ENCODE data around the gene FRMD1.

Gene FRMD1

DNA sequence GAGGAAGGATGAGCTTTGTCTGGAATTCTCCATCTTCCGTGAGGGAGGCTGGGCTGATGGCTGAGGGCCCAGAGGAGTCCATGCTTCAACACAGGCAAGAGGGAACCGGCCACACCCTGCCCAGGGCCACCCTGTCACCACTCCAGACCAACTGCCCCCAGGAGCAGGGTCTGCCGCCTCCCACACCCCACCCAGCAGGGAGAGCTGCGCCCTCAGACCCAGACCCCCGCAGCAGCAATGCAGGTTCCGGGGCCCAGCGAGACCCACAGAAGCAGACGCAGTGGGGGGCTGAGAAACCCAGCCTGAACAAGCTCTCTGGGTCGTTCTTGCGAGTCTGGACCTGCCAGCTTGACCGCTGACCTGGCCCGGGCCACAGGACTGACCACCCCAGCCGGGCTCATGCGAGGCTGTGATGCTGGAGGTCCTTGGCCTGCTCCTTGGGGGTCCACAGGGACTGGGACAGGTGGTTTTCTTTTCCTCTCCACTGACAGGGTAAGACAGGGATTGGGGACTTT is 25.0 kb downstream of the FRMD1 start:
- no peak overlapping the region for H3K27ac ChIP-seq (ENCODE audit: poor library complexity, severe bottlenecking)
- H3K4me3 ChIP-seq (ENCODE audit: severe bottlenecking) = no peak overlapping the region
- no peaks in the 10 kb centered on the region for H3K4me1 ChIP-seq (ENCODE audit: insufficient read depth, poor library complexity, severe bottlenecking)
- no peak for ATAC-seq (ENCODE audit: low read depth)
- no peaks in the 10 kb centered on the region for H3K9me3 ChIP-seq (ENCODE audit: severe bottlenecking)
- TF ChIP-seq, protein P1, sequence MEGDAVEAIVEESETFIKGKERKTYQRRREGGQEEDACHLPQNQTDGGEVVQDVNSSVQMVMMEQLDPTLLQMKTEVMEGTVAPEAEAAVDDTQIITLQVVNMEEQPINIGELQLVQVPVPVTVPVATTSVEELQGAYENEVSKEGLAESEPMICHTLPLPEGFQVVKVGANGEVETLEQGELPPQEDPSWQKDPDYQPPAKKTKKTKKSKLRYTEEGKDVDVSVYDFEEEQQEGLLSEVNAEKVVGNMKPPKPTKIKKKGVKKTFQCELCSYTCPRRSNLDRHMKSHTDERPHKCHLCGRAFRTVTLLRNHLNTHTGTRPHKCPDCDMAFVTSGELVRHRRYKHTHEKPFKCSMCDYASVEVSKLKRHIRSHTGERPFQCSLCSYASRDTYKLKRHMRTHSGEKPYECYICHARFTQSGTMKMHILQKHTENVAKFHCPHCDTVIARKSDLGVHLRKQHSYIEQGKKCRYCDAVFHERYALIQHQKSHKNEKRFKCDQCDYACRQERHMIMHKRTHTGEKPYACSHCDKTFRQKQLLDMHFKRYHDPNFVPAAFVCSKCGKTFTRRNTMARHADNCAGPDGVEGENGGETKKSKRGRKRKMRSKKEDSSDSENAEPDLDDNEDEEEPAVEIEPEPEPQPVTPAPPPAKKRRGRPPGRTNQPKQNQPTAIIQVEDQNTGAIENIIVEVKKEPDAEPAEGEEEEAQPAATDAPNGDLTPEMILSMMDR (IDR thresholded peaks at IDR 0.05; ENCODE audit: poor library complexity, severe bottlenecking) = no peak
- no peak for DNase-seq (ENCODE audit: low spot score)
- no peaks in the 10 kb centered on the region for H3K27me3 ChIP-seq (ENCODE audit: insufficient read depth, poor library complexity, severe bottlenecking)
- H3K36me3 ChIP-seq (ENCODE audit: low read depth) = no peaks in the 10 kb centered on the region

DNA sequence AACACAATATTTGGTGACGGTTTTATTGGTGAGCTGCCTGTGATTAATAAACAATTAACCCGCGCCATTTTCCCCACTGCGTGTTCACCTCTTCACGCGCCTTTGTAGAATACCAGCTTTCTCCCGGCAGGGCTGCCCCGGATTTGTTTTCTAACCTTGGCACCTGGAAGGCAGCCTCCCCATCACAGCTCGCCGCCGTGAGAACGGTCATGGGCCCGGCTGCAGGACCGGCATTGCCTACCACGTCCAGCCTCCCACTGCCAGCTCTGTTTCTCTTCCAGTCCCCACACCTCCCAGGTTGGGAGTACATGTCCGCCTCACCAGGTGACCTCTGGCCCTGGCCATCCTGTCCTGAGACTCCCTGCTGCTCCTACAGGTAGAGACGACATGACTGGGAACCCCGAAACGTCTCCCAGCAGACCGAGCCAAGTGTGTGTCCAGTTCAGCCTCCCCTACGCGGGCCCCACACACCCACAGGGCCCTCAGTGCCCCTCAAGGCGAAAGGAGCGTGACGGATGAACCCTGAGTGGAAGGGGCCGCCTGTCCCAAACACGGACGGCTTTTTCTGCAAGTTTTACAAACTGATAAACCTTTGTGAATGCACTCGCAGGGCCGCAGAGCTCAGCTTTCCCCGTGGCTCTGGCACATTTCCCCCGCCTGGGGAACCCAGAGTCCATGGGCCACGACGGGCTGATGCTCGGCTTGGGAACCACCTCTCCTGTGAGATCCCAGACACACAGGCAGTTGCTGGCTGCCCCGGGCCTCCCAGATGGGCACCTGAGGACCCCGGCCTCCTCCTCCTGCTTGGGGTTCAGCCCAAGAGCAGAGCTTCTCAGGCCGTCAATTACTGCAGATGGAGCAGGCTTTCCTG is 25.7 kb downstream of the FRMD1 start:
- Histone ChIP-seq H3K27ac (ENCODE audit: poor library complexity, severe bottlenecking) (no peak overlapping the region), H3K4me1 (ENCODE audit: insufficient read depth, poor library complexity, severe bottlenecking) (no peaks in the 10 kb centered on the region), H3K36me3 (ENCODE audit: low read depth) (no peaks in the 10 kb centered on the region), H3K27me3 (ENCODE audit: insufficient read depth, poor library complexity, severe bottlenecking) (no peaks in the 10 kb centered on the region), H3K4me3 (ENCODE audit: severe bottlenecking) (no peak overlapping the region), H3K9me3 (ENCODE audit: severe bottlenecking) (no peaks in the 10 kb centered on the region)
- TF ChIP-seq, protein P1 (IDR thresholded peaks at IDR 0.05; ENCODE audit: poor library complexity, severe bottlenecking) = no peak
- DNase-seq (ENCODE audit: low spot score) = no peak
- ATAC-seq (ENCODE audit: low read depth) = no peak

DNA sequence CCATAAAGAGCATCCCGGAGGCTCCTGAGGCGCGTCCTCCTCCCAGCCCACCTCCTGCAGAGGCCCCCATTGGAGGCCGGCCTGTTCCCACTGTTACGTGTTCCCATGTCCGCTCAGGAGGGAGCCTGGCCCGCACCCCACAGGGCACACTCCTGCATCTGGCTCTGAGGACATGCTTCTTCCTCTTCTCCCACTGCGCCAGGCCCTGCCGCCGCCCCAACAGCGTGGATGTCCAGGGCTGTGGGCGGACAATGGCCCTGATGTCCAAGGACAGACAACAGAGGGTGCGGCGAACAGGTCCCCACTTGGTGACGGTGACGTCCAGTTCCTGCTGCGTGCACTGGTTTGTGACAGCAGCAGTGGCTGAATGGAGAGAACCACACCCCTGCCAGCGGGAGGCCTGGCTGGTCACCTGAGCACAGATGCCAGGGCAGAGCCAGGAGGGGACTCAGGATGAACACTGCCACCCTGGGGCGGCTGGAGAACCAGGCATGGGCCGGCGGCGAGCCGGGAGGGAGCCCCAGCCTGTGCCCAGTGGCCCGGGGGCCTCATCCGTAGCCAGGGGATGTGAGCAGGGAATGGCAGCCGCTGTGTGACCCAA is 26.6 kb downstream of the FRMD1 start:
- H3K9me3 ChIP-seq (ENCODE audit: severe bottlenecking) = no peaks in the 10 kb centered on the region
- H3K4me1 ChIP-seq (ENCODE audit: insufficient read depth, poor library complexity, severe bottlenecking) = no peaks in the 10 kb centered on the region
- H3K4me3 ChIP-seq (ENCODE audit: severe bottlenecking) = no peak overlapping the region
- H3K36me3 ChIP-seq (ENCODE audit: low read depth) = no peaks in the 10 kb centered on the region
- TF ChIP-seq, protein P1 (IDR thresholded peaks at IDR 0.05; ENCODE audit: poor library complexity, severe bottlenecking) = no peak
- ATAC-seq (ENCODE audit: low read depth) = no peak
- H3K27me3 ChIP-seq (ENCODE audit: insufficient read depth, poor library complexity, severe bottlenecking) = no peaks in the 10 kb centered on the region
- no peak for DNase-seq (ENCODE audit: low spot score)
- no peak overlapping the region for H3K27ac ChIP-seq (ENCODE audit: poor library complexity, severe bottlenecking)

DNA sequence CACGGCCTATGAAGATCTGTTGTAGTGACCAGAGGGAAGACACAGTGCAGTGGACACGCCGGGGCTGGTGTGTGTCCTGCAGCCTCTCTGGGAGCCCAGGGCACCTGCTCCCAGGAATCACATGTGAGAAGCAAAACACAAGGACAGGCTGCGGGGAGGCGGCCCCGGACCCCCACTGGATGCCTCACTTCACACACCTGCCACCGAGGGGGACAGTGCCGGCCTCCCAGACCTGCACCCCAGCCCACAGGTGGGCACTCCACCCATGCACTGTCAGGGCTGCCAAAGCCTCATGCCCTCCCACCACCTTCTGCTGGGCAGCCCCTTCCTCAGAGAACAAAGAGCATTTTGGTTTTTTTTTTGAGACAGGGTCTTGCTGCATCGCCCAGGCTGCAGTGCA is 27.4 kb downstream of the FRMD1 start:
- no peaks in the 10 kb centered on the region for H3K27me3 ChIP-seq (ENCODE audit: insufficient read depth, poor library complexity, severe bottlenecking)
- H3K9me3 ChIP-seq (ENCODE audit: severe bottlenecking) = no peaks in the 10 kb centered on the region
- no peak overlapping the region for H3K4me3 ChIP-seq (ENCODE audit: severe bottlenecking)
- no peak overlapping the region for H3K27ac ChIP-seq (ENCODE audit: poor library complexity, severe bottlenecking)
- TF ChIP-seq, protein P1 (IDR thresholded peaks at IDR 0.05; ENCODE audit: poor library complexity, severe bottlenecking) = no peak
- H3K4me1 ChIP-seq (ENCODE audit: insufficient read depth, poor library complexity, severe bottlenecking) = no peaks in the 10 kb centered on the region
- DNase-seq (ENCODE audit: low spot score) (no peak), ATAC-seq (ENCODE audit: low read depth) (no peak)
- H3K36me3 ChIP-seq (ENCODE audit: low read depth) = no peaks in the 10 kb centered on the region

Data from RWPE2 (cell line).